H9 (cell line): ENCODE results near the gene SDK2. TPM values are rescaled to one million over a fixed set of nuclear protein-coding genes. Genes with fewer than 3 reads are reported as not detected.

Experiments used
- DNase-seq: peaks from one replicate; pipeline ENCODE4 v3.0.0-alpha.2; 2017
- H2AFZ ChIP-seq: one replicate; pipeline ENCODE4 v1.6.1; 2013; ENCODE audit warnings: mild to moderate bottlenecking, low read length, control low read depth, moderate library complexity
- H2AK5ac ChIP-seq: 2 replicates; pipeline ENCODE4 v1.6.1; 2013; ENCODE audit warnings: low read length, control low read depth, mixed read lengths; ENCODE audit not compliant: insufficient read length
- H2BK120ac ChIP-seq: one replicate; pipeline ENCODE4 v1.6.1; 2013; ENCODE audit warnings: low read depth, mild to moderate bottlenecking, low read length, control low read depth, inconsistent platforms; ENCODE audit not compliant: poor library complexity, severe bottlenecking
- H2BK12ac ChIP-seq: 2 replicates; pipeline ENCODE4 v1.6.1; 2013; ENCODE audit warnings: low read length, control low read depth, mixed read lengths, low read depth; ENCODE audit not compliant: insufficient read length
- H2BK15ac ChIP-seq: 2 replicates; pipeline ENCODE4 v1.6.1; 2013; ENCODE audit warnings: low read depth, low read length, control low read depth
- H2BK20ac ChIP-seq: one replicate; pipeline ENCODE4 v1.6.1; 2013; ENCODE audit warnings: low read depth, mild to moderate bottlenecking, low read length, control low read depth, inconsistent platforms; ENCODE audit not compliant: poor library complexity, severe bottlenecking
- H2BK5ac ChIP-seq: 2 replicates; pipeline ENCODE4 v1.6.1; 2013; ENCODE audit warnings: low read length, control low read depth, mixed read lengths; ENCODE audit not compliant: insufficient read length
- H3K14ac ChIP-seq: 2 replicates; pipeline ENCODE4 v1.6.1; 2013; ENCODE audit warnings: low read length, control low read depth; ENCODE audit not compliant: insufficient read depth
- H3K18ac ChIP-seq: 2 replicates; pipeline ENCODE4 v1.6.1; 2013; ENCODE audit warnings: low read depth, mild to moderate bottlenecking, mixed read lengths, low read length, control low read depth; ENCODE audit not compliant: insufficient read length
- H3K23ac ChIP-seq: 2 replicates; pipeline ENCODE4 v1.6.1; 2013; ENCODE audit warnings: low read length, control low read depth, mixed read lengths, low read depth; ENCODE audit not compliant: insufficient read length
- H3K23me2 ChIP-seq: 2 replicates; pipeline ENCODE4 v1.6.1; 2013; ENCODE audit warnings: low read depth, mild to moderate bottlenecking, mixed read lengths, low read length, control low read depth; ENCODE audit not compliant: insufficient read length, poor library complexity, severe bottlenecking
- H3K27ac ChIP-seq: 2 replicates; pipeline ENCODE4 v1.5.1; 2013; ENCODE audit warnings: low read length, control low read depth, mixed read lengths, low read depth; ENCODE audit not compliant: insufficient read length
- H3K27me3 ChIP-seq: 2 replicates; pipeline ENCODE4 v1.6.1; 2013; ENCODE audit warnings: low read length, control low read depth, inconsistent platforms; ENCODE audit not compliant: insufficient read depth
- H3K4ac ChIP-seq: 2 replicates; pipeline ENCODE4 v1.6.1; 2013; ENCODE audit warnings: low read depth, mild to moderate bottlenecking, control low read depth, inconsistent platforms, low read length, moderate library complexity
- H3K4me1 ChIP-seq: 2 replicates; pipeline ENCODE4 v1.6.1; 2013; ENCODE audit warnings: low read length, control low read depth, inconsistent platforms; ENCODE audit not compliant: insufficient read depth
- H3K4me2 ChIP-seq: 2 replicates; pipeline ENCODE4 v1.6.1; 2013; ENCODE audit warnings: low read length, control low read depth, mixed read lengths; ENCODE audit not compliant: insufficient read length, insufficient read depth
- H3K56ac ChIP-seq: 2 replicates; pipeline ENCODE4 v1.6.1; 2013; ENCODE audit warnings: low read depth, mild to moderate bottlenecking, mixed read lengths, low read length, control low read depth; ENCODE audit not compliant: insufficient read length
- H3K79me1 ChIP-seq: 2 replicates; pipeline ENCODE4 v1.6.1; 2013; ENCODE audit warnings: low read depth, mild to moderate bottlenecking, moderate library complexity, low read length, control low read depth, inconsistent platforms; ENCODE audit not compliant: insufficient read depth, poor library complexity, severe bottlenecking
- H3K79me2 ChIP-seq: 2 replicates; pipeline ENCODE4 v1.6.1; 2013; ENCODE audit warnings: low read length, control low read depth, inconsistent platforms; ENCODE audit not compliant: insufficient read depth
- H3K9ac ChIP-seq: 2 replicates; pipeline ENCODE4 v1.6.1; 2013; ENCODE audit warnings: low read length, control low read depth, mixed read lengths; ENCODE audit not compliant: insufficient read length; ENCODE audit errors: extremely low read depth
- H3K9me3 ChIP-seq: one replicate; pipeline ENCODE4 v1.6.1; 2013; ENCODE audit warnings: low read depth, low read length, inconsistent platforms; ENCODE audit not compliant: control insufficient read depth
- H3T11ph ChIP-seq: one replicate; pipeline ENCODE4 v1.6.1; 2013; ENCODE audit warnings: mild to moderate bottlenecking, low read length, control low read depth, inconsistent platforms
- H4K20me1 ChIP-seq: one replicate; pipeline ENCODE4 v1.6.1; 2013; ENCODE audit not compliant: control insufficient read depth, insufficient read length, insufficient read depth
- H4K5ac ChIP-seq: 2 replicates; pipeline ENCODE4 v1.6.1; 2013; ENCODE audit warnings: low read depth, mild to moderate bottlenecking, mixed read lengths, low read length, control low read depth; ENCODE audit not compliant: insufficient read length
- H4K8ac ChIP-seq: replicated peaks from 2 replicates; pipeline ENCODE4 v1.6.1; 2013; ENCODE audit warnings: low read length, control low read depth, mixed read lengths, low read depth; ENCODE audit not compliant: insufficient read length
- H4K91ac ChIP-seq: 2 replicates; pipeline ENCODE4 v1.6.1; 2013; ENCODE audit warnings: low read depth, mild to moderate bottlenecking, moderate library complexity, mixed read lengths, low read length, control low read depth; ENCODE audit not compliant: insufficient read length
- H3K27ac Mint-ChIP-seq, 3 experiments: 2 replicates in 2 of 3; 3 replicates in 1 of 3; pipeline ENCODE4 v1.8.0; 2020 to 2021; ENCODE audit warnings: mixed read lengths in 3 of 3, mild to moderate bottlenecking in 1 of 3, moderate library complexity in 1 of 3
- H3K27me3 Mint-ChIP-seq: 2 replicates; pipeline ENCODE4 v1.8.0; 2021; ENCODE audit warnings: low read depth, mild to moderate bottlenecking, moderate library complexity, mixed read lengths
- H3K36me3 Mint-ChIP-seq, 3 experiments: 2 replicates in 2 of 3; 3 replicates in 1 of 3; pipeline ENCODE4 v1.8.0; 2020 to 2021; ENCODE audit warnings: low read depth in 3 of 3, mixed read lengths in 3 of 3; ENCODE audit not compliant: insufficient read depth in 1 of 3
- H3K4me1 Mint-ChIP-seq, 2 experiments: 2 replicates each; pipeline ENCODE4 v1.8.0; 2020; ENCODE audit warnings: mixed read lengths in 2 of 2
- H3K4me3 Mint-ChIP-seq, 2 experiments: 2 replicates in 1 of 2; 3 replicates in 1 of 2; pipeline ENCODE4 v1.8.0; 2020 to 2021; ENCODE audit warnings: mild to moderate bottlenecking in 2 of 2, mixed read lengths in 2 of 2, moderate library complexity in 1 of 2
- H3K9me3 Mint-ChIP-seq, 2 experiments: 2 replicates in 1 of 2; 3 replicates in 1 of 2; pipeline ENCODE4 v1.8.0; 2020; ENCODE audit warnings: mild to moderate bottlenecking in 2 of 2, mixed read lengths in 2 of 2, moderate library complexity in 1 of 2
- WGBS: extraction: QIAGEN DNeasy Blood & Tissue Kit; methylation state at CpG from one replicate; pipeline ENCODE4 v1.1.7; 2013; ENCODE audit warnings: missing lambda C conversion rate, low lambda C conversion rate, mixed read lengths; ENCODE audit not compliant: insufficient read length; ENCODE audit errors: extremely low coverage; 5-methylcytosine and 5-hydroxymethylcytosine counted together
- total RNA-seq: library from RNA; stranded (reverse); gene quantifications from 2 replicates; pipeline ENCODE4 v1.2.1, GENCODE V29; 2021
- TF ChIP-seq, protein P1 (sequence below): fragments of 200-600 bp; sonication (generic); conservative IDR thresholded peaks from 3 replicates; pipeline ENCODE4 v1.8.0; 2021; ENCODE audit warnings: antibody characterized with exemption, mild to moderate bottlenecking

The SDK2 gene
- total RNA-seq, 1 experiment from 2014 or later = 9.1 TPM

DNA sequence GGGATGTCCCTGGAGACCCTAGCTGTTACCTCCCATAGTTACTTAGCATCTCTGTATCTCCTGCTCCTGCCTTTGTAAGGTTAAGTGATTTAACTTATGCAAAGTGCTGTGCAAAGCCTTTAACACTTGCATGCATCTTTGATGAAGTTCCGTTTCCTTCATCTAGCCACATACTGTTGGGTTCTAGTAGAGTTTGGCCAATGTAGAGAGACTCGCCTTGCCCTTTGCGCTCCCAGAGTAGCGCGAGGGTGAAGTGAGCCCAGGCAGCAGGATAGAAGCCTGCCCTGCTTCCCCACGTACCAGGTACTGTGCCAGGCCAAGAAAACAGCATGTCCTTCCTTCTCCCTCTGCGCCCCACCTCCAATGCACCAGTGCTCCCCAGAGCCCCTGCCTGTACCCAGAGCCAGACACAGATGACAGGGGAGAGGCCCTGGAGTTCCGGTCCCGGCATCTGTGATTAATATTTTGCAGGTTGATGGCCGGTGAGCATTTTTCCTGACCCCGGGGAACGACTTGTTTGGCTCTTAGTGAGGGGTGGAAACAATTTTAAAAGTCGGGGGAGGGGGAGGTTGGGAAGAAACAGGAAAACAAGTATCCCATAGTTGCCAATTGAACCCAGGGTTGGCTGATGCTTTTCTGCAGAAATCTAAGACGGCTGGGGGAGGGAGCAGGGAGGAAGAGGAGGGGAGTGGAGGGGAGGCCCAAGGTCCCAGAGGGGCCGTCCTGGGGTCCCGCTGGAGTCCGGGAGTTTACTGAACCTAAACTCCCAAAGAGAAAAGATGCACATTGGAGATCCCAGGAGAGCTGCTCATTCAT, 319.3 kb downstream of the SDK2 start:
- Histone ChIP-seq H2AK5ac (no peak overlapping the region), H2AFZ (no peak overlapping the region), H3K9me3 (no peaks in the 10 kb centered on the region), H3K23me2 (no peaks in the 10 kb centered on the region), H3K9ac (no peak overlapping the region), H2BK5ac (no peak overlapping the region), H3K23ac (no peak overlapping the region), H4K8ac (no peak overlapping the region), H4K5ac (no peak overlapping the region), H3K56ac (no peak overlapping the region), H3K18ac (no peak overlapping the region), H2BK120ac (no peak overlapping the region), H3K4me1 (peaks cover 8% of the 10 kb centered on the region; the same call in 1 of the 2 replicates), H3K14ac (peak overlapping the region; percentile 61; the same call in 1 of the 2 replicates), H3K79me2 (no peaks in the 10 kb centered on the region), H3K27me3 (no peaks in the 10 kb centered on the region), H3T11ph (no peak overlapping the region), H2BK15ac (no peak overlapping the region), H3K79me1 (no peaks in the 10 kb centered on the region), H2BK12ac (no peak overlapping the region), H3K4me2 (no peak overlapping the region), H2BK20ac (no peak overlapping the region), H4K20me1 (no peaks in the 10 kb centered on the region), H4K91ac (no peak overlapping the region), H3K27ac (no peak overlapping the region), H3K4ac (no peak overlapping the region)
- WGBS = no CpG with 5 or more reads among the region's 17 CpGs
- no peaks in the 10 kb centered on the region for H3K9me3 Mint-ChIP-seq
- peaks cover 6% of the 10 kb centered on the region for H3K27me3 Mint-ChIP-seq
- H3K36me3 Mint-ChIP-seq = no peaks in the 10 kb centered on the region
- H3K27ac Mint-ChIP-seq = peak overlapping the region in 2 of 3 experiments; percentile 68 to 74; a peak in 3 of 7 replicates
- H3K4me3 Mint-ChIP-seq = 0 out of 5 replicates have a peak overlapping the region, but pooled peaks have one; percentile 3 to 4
- H3K4me1 Mint-ChIP-seq = peaks cover 26 to 29% of the 10 kb centered on the region in 2 experiments
- TF ChIP-seq, protein P1, sequence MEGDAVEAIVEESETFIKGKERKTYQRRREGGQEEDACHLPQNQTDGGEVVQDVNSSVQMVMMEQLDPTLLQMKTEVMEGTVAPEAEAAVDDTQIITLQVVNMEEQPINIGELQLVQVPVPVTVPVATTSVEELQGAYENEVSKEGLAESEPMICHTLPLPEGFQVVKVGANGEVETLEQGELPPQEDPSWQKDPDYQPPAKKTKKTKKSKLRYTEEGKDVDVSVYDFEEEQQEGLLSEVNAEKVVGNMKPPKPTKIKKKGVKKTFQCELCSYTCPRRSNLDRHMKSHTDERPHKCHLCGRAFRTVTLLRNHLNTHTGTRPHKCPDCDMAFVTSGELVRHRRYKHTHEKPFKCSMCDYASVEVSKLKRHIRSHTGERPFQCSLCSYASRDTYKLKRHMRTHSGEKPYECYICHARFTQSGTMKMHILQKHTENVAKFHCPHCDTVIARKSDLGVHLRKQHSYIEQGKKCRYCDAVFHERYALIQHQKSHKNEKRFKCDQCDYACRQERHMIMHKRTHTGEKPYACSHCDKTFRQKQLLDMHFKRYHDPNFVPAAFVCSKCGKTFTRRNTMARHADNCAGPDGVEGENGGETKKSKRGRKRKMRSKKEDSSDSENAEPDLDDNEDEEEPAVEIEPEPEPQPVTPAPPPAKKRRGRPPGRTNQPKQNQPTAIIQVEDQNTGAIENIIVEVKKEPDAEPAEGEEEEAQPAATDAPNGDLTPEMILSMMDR = no peak
- DNase-seq = no peak
